ENCODE results near the gene HDAC4. TPM values are rescaled to one million over a fixed set of nuclear protein-coding genes. Genes with fewer than 3 reads are reported as not detected.
A peak's percentile ranks its signal among the peaks of the same experiment; 100 is the strongest.

Gene HDAC4
- total and polyA plus RNA-seq, 2 of the 4 experiments (the other 2 are of a cell fraction): 4.1 to 7.2 TPM

GRCh38 chr2:239133945-239134570, 266.8 kb downstream of the HDAC4 start:
- Histone ChIP-seq H3K27ac (ENCODE audit: insufficient read depth, low read length) (no peak overlapping the region), H4K5ac (ENCODE audit: low read depth, low read length) (no peak overlapping the region), H3K4me3 (ENCODE audit: insufficient read depth, low read depth, low read length) (no peak overlapping the region), H3K23ac (ENCODE audit: low read depth, low read length) (no peak overlapping the region), H3K79me1 (ENCODE audit: low read depth in 1 of 2, low read length in 2 of 2) (no peaks in the 10 kb centered on the region), H3K4me1 (ENCODE audit: control insufficient read depth, insufficient read depth, low read length) (no peaks in the 10 kb centered on the region), H2AFZ (replicated peaks; ENCODE audit: low read length, poor library complexity) (peak overlapping the region; percentile 42), H2BK120ac (ENCODE audit: low read depth, low read length) (no peak overlapping the region), H3K4ac (ENCODE audit: low read depth, low read length) (no peak overlapping the region), H3K56ac (ENCODE audit: extremely low read depth, insufficient read depth, low read length) (no peak overlapping the region), H3K9ac (ENCODE audit: low read depth, low read length) (no peak overlapping the region), H3K4me2 (ENCODE audit: low read depth, low read length) (no peak overlapping the region), H3K9me3 (ENCODE audit: control insufficient read depth, insufficient read depth, low read length) (no peaks in the 10 kb centered on the region), H3K9me1 (ENCODE audit: insufficient read depth, low read length) (no peaks in the 10 kb centered on the region), H3K18ac (ENCODE audit: low read depth, low read length) (no peak overlapping the region), H3K14ac (replicated peaks; ENCODE audit: low read depth, low read length) (no peak overlapping the region), H2BK5ac (ENCODE audit: low read depth, low read length, poor library complexity, severe bottlenecking) (no peak overlapping the region), H3K36me3 (ENCODE audit: control insufficient read depth, insufficient read depth, low read length) (peaks cover 69% of the 10 kb centered on the region), H2BK15ac (ENCODE audit: low read depth, low read length) (no peak overlapping the region), H3K27me3 (ENCODE audit: control insufficient read depth, insufficient read depth, low read length) (no peaks in the 10 kb centered on the region), H4K8ac (ENCODE audit: low read depth in 2 of 2, low read length in 2 of 2) (no peak overlapping the region), H2AK5ac (ENCODE audit: low read depth, low read length) (no peak overlapping the region), H4K20me1 (ENCODE audit: insufficient read depth, low read length) (no peaks in the 10 kb centered on the region; the same call in 1 of the 2 replicates), H4K91ac (ENCODE audit: insufficient read depth, low read depth, low read length) (no peak overlapping the region), H2AK9ac (replicated peaks; ENCODE audit: low read depth, low read length, poor library complexity) (no peak overlapping the region), H2BK20ac (ENCODE audit: low read depth, low read length) (no peak overlapping the region)
- in situ Hi-C loops (cut with MboI; ENCODE audit: low sequenced_read_pairs) (loop anchor here (25.0 kb wide), 1 partner anchor 853 kb away; no protein-coding TSS in a partner anchor), intact Hi-C loops (cut with micrococcal nuclease) (no loop called here), dilution Hi-C loops (cut with HindIII; ENCODE audit: low sequenced_read_pairs, unreplicated experiment) (no loop called here)
- no peak for TF ChIP-seq CEBPB (IDR thresholded peaks at IDR 0.05; ENCODE audit: low read depth, low read length)
- no peak for TF ChIP-seq MAZ (IDR thresholded peaks at IDR 0.05; ENCODE audit: borderline replicate concordance, low read depth, low read length)
- no peak for TF ChIP-seq POLR2A (IDR thresholded peaks at IDR 0.05; ENCODE audit: low read depth, low read length)
- TF ChIP-seq RFX5 (IDR thresholded peaks at IDR 0.05; ENCODE audit: low read depth, low read length): no peak
- TF ChIP-seq BHLHE40 (IDR thresholded peaks at IDR 0.05; ENCODE audit: low read depth, low read length): no peak
- no peak for TF ChIP-seq CHD1 (IDR thresholded peaks at IDR 0.05; ENCODE audit: low read depth, low read length)
- TF ChIP-seq NFE2L2 (IDR thresholded peaks at IDR 0.05; ENCODE audit: low read depth, low read length): no peak
- TF ChIP-seq CTCF (conservative IDR thresholded peaks at IDR 0.05; ENCODE audit: low read depth, low read length): no peak
- TF ChIP-seq MXI1 (IDR thresholded peaks at IDR 0.05; ENCODE audit: borderline replicate concordance, low read depth, low read length): no peak
- TF ChIP-seq FOS (IDR thresholded peaks at IDR 0.05; ENCODE audit: low read depth, low read length): no peak
- TF ChIP-seq USF2 (IDR thresholded peaks at IDR 0.05; ENCODE audit: low read depth, low read length): no peak
- TF ChIP-seq RAD21 (IDR thresholded peaks at IDR 0.05; ENCODE audit: low read length): no peak
- TF ChIP-seq SMC3 (IDR thresholded peaks at IDR 0.05; ENCODE audit: low read depth, low read length): no peak
- no peak for TF ChIP-seq MAFK (IDR thresholded peaks at IDR 0.05; ENCODE audit: low read depth, low read length)
- TF ChIP-seq ELK1 (IDR thresholded peaks at IDR 0.05; ENCODE audit: borderline replicate concordance, low read depth, low read length): no peak
- TF ChIP-seq RCOR1 (IDR thresholded peaks at IDR 0.05; ENCODE audit: insufficient replicate concordance, low read length): no peak
- ChIA-PET POLR2A (ENCODE audit: unreplicated experiment) (no interaction called here), CTCF (no interaction called here)
- 90% methylated on average over 4 of the region's 28 CpGs; no CpG with 5 or more reads in 1 of the 2 experiments for WGBS, 2 experiments (ENCODE audit: extremely low coverage in 2 of 2, insufficient read length in 1 of 2)
- BruUV-seq (replicated peaks): no TSS peak
- DNase-seq: no peak
- no peak for ATAC-seq (ENCODE audit: low read depth)

Data from IMR-90 (cell line).